HepG2 (cell line): ENCODE measurements around the gene SLC7A4. TPM values are rescaled to one million over a fixed set of nuclear protein-coding genes. Genes with fewer than 3 reads are reported as not detected.
"Not testable (repeated sequence)": the region's sequence is repeated elsewhere in the genome, so short reads cannot be mapped to it uniquely, and the experiment has no call there.

ENCODE experiments used
- ATAC-seq: fragments of 200-7000 bp; cut with Tn5 transposase; 3 replicates; pipeline ENCODE4 v1.9.1; 2020; ENCODE audit warnings: mild to moderate bottlenecking, moderate library complexity
- BruUV-seq: library from RNA; stranded (reverse); fragments of 400-500 nt; replicated peaks from 2 replicates; lab custom pipeline; 2021; lab: Mats Ljungman, UMichigan
- CTCF ChIA-PET: fragments of 300-600 bp; formaldehyde crosslinking; extraction: SDS; loops from one replicate; lab custom pipeline; 2021; ENCODE audit warnings: low total read pairs, inconsistent platforms, low intra/inter-chr PET ratio; lab: Yijun Ruan, JAX
- POLR2A ChIA-PET: fragments of 350-600 bp; sonication (Branson Sonifier 250); formaldehyde crosslinking; loops from one replicate; lab custom pipeline; 2020; ENCODE audit warnings: antibody characterized with exemption, inconsistent platforms; lab: Yijun Ruan, JAX
- DNase-seq: peaks from one replicate; pipeline ENCODE4 v3.0.0-alpha.2; 2015; ENCODE audit warnings: low spot score
- FAIRE-seq: peaks from 3 replicates; lab custom pipeline; 2011; peaks lifted over from hg19 to GRCh38; lab: Jason Lieb, UNC
- H2AFZ ChIP-seq: one replicate; pipeline ENCODE4 v1.6.1; 2011; ENCODE audit warnings: low read length, inconsistent platforms
- H3K27ac ChIP-seq: fragments of 300-600 bp; 3 replicates; pipeline ENCODE4 v1.8.0; 2011; ENCODE audit warnings: mixed run types, mild to moderate bottlenecking, mixed read lengths, low read length, inconsistent platforms; ENCODE audit not compliant: insufficient read depth; ENCODE audit errors: extremely low read length
- H3K27me3 ChIP-seq, 2 experiments: fragments of 200-600 bp in 1 of 2; 2 replicates in 1 of 2; 3 replicates in 1 of 2; pipeline versions ENCODE4 v1.6.0 to v1.8.0; 2011; ENCODE audit warnings: low read length in 2 of 2, mild to moderate bottlenecking in 2 of 2, moderate library complexity in 2 of 2, inconsistent platforms in 1 of 2; ENCODE audit not compliant: insufficient read depth in 2 of 2, control insufficient read depth in 1 of 2
- H3K36me3 ChIP-seq, 2 experiments: fragments of 200-600 bp in 1 of 2; replicated peaks in 1 of 2; 2 replicates in 1 of 2; 3 replicates in 1 of 2; pipeline versions ENCODE4 v1.5.1 to v1.8.0; 2011; ENCODE audit warnings: low read length in 2 of 2, inconsistent platforms in 1 of 2; ENCODE audit not compliant: insufficient read depth in 2 of 2, control insufficient read depth in 1 of 2
- H3K4me1 ChIP-seq: 2 replicates; pipeline ENCODE4 v1.5.1; 2012; ENCODE audit warnings: low read length, inconsistent platforms; ENCODE audit not compliant: insufficient read depth
- H3K4me2 ChIP-seq: 2 replicates; pipeline ENCODE4 v1.6.0; 2011; ENCODE audit warnings: low read depth, low read length, inconsistent platforms
- H3K4me3 ChIP-seq, 3 experiments: fragments of 200-600 bp in 1 of 3; sonication (generic), shearing (Covaris generic) in 1 of 3; replicated peaks in 1 of 3; 2 replicates each; pipeline ENCODE4 v1.5.1; 2011 to 2016; ENCODE audit warnings: low read length in 3 of 3, inconsistent platforms in 2 of 3, low read depth in 2 of 3, mild to moderate bottlenecking in 2 of 3, control low read depth in 1 of 3, mixed read lengths in 1 of 3; ENCODE audit not compliant: insufficient read depth in 1 of 3
- H3K79me2 ChIP-seq: one replicate; pipeline ENCODE4 v1.6.1; 2011; ENCODE audit warnings: low read length, inconsistent platforms; ENCODE audit not compliant: insufficient read depth
- H3K9ac ChIP-seq: 2 replicates; pipeline ENCODE4 v1.6.0; 2011; ENCODE audit warnings: mild to moderate bottlenecking, low read depth, low read length, inconsistent platforms; ENCODE audit not compliant: insufficient read depth
- H3K9me3 ChIP-seq: 2 replicates; pipeline ENCODE4 v1.5.1; 2012; ENCODE audit warnings: mild to moderate bottlenecking, low read length
- H4K20me1 ChIP-seq: 2 replicates; pipeline ENCODE4 v1.6.0; 2011; ENCODE audit warnings: inconsistent platforms, mild to moderate bottlenecking, low read length, moderate library complexity; ENCODE audit not compliant: insufficient read depth
- ATF7-NPFF ChIP-seq: sonication (generic); formaldehyde crosslinking; IDR thresholded peaks from 2 replicates; pipeline ENCODE4 v1.8.1; 2023; ENCODE audit warnings: mild to moderate bottlenecking, low read depth, missing genetic modification reagents, moderate library complexity
- FOXK1 ChIP-seq: sonication (generic); formaldehyde crosslinking; IDR thresholded peaks from 2 replicates; pipeline ENCODE4 v1.4.0; 2020; ENCODE audit warnings: low read depth, missing genetic modification reagents, borderline replicate concordance
- HMGXB3 ChIP-seq: sonication (generic); formaldehyde crosslinking; IDR thresholded peaks from 2 replicates; pipeline ENCODE4 v1.4.0; 2020; ENCODE audit warnings: missing genetic modification reagents, borderline replicate concordance
- REXO4 ChIP-seq: sonication (generic); formaldehyde crosslinking; IDR thresholded peaks from 2 replicates; pipeline ENCODE4 v1.8.0; 2022; ENCODE audit warnings: missing genetic modification reagents, mild to moderate bottlenecking, borderline replicate concordance
- ZBTB43 ChIP-seq: sonication (generic); formaldehyde crosslinking; conservative IDR thresholded peaks from 2 replicates; pipeline ENCODE4 v1.4.0; 2020; ENCODE audit warnings: missing genetic modification reagents
- ZNF644 ChIP-seq: IDR thresholded peaks from 2 replicates; pipeline ENCODE4 v1.6.1; 2016; ENCODE audit warnings: low read depth
- ZNF724P ChIP-seq: sonication (generic); formaldehyde crosslinking; IDR thresholded peaks from 2 replicates; pipeline ENCODE4 v1.8.0; 2022; ENCODE audit warnings: missing genetic modification reagents, borderline replicate concordance
- WGBS: methylation state at CpG from one replicate; pipeline ENCODE4 v1.1.6; 2017; ENCODE audit warnings: low lambda C conversion rate; 5-methylcytosine and 5-hydroxymethylcytosine counted together
- in situ Hi-C: cut with HindIII; loops from 2 replicates; pipeline ENCODE4 v1.10.0; 2017; ENCODE audit warnings: low pct_unique_long_range_greater_than_20kb; ENCODE audit not compliant: extremely low pct_ligation_motif_present
- intact Hi-C: fragments of 100-400 bp; cut with micrococcal nuclease; formaldehyde crosslinking; loops from one replicate; pipeline ENCODE4 v1.10.0; 2022; ENCODE audit not compliant: unreplicated experiment
- polyA plus RNA-seq, 8 experiments: library from polyadenylated mRNA; depleted of rRNA in 3 of 8; stranded (reverse) in 7 of 8; unstranded in 1 of 8; fragments of >200 nt; fragmentation: Illumina TruSeq in 4 of 8; extraction: Trizol in 4 of 8; gene quantifications; 2 replicates each; pipeline versions ENCODE4 v1.2.1 to v1.2.3, GENCODE V29; 2011 to 2016; ENCODE audit warnings: low read depth in 4 of 8, missing spikeins in 1 of 8, mixed read lengths in 1 of 8; ENCODE audit not compliant: insufficient read depth in 1 of 8
- total RNA-seq, 5 experiments: library from RNA; depleted of rRNA; stranded (reverse); fragments of >200 nt; fragmentation: Illumina TruSeq; extraction: Trizol; gene quantifications; 2 replicates each; pipeline ENCODE4 v1.2.3, GENCODE V29; 2016; ENCODE audit warnings: low read depth in 1 of 5

Gene SLC7A4
- total and polyA plus RNA-seq, 2 of the 13 experiments (the other 11 are each of a cell fraction or from before 2014, with no cell fraction given) = not detected

DNA sequence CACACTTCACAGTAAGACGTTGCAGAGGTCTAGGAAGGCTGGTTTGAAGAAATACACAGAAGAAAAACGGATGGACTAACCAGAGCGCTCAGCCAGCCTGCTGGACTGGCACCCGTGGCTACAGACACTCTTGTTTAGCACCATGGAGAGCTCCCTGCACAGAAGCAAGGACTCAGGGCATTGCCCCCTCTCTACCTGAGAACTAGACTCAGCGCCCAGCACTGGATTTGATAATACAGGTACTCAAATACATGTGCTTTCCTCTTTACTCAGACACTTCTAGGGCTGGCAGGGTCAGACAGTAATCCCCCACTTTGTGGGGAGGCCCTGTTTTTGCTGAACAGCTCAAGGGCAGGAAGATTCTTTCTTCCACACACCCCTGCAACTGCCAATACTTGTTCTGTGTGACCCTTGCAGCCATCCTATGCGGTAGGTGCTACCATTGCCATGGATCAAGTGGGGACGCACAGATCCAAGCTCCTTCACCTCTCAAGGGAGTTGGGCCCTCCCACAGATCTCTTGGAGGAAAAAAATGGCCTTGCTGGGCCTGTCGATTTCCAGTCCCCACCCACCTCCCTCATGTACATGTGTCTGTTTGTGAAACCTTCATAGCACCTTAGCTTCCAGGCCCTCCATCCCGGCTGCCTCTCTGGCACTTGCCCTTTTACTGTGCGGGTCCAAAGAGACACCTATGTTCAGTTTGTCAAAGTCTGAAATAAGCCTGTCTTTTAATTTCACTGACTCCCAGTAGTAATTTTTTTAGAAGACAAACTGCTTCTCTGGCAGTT, 22.5 kb downstream of the SLC7A4 start (continued):
- TF ChIP-seq REXO4 = no peak
- TF ChIP-seq HMGXB3 = peak; percentile 91
- peak; percentile 36; the same call in 1 of the 2 replicates for TF ChIP-seq ZNF644 (CRISPR knock-in tag)
- TF ChIP-seq ATF7-NPFF (CRISPR knock-in tag) = peak; percentile 65
- TF ChIP-seq FOXK1 (CRISPR knock-in tag) = peak; percentile 84; the same call in 1 of the 2 replicates
- TF ChIP-seq ZBTB43 (CRISPR knock-in tag) = peak; percentile 77; the same call in 1 of the 2 replicates
- peak; percentile 65; the same call in 1 of the 2 replicates for TF ChIP-seq ZNF724P (CRISPR knock-in tag)

DNA sequence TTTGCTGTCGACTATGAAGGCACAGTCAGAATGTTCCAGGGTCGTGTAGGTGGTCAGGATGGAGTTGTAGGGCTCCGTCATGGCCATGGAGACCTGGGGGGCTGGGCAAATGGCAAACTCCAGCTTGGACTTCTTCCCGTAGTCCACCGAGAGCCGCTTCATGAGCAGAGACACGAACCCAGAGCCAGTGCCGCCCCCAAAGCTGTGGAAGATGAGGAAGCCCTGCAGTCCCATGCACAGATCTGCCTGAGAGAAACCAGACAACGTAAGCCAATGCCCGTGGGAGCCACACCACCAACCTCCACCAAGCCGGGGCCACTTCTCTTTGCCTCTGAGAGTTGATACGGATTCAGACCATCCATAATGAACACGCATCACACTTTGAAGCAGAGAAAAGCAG, 23.2 kb downstream of the SLC7A4 start:
- H3K36me3 ChIP-seq, H3K9ac ChIP-seq, in situ Hi-C loops, ATAC-seq, H3K9me3 ChIP-seq, H2AFZ ChIP-seq, H3K79me2 ChIP-seq, CTCF ChIA-PET, BruUV-seq, DNase-seq, H3K27me3 ChIP-seq, H3K4me2 ChIP-seq, intact Hi-C loops, H3K27ac ChIP-seq, H3K4me3 ChIP-seq, H4K20me1 ChIP-seq, FAIRE-seq, POLR2A ChIA-PET: not testable (repeated sequence)
- WGBS = 57% methylated on average over 5 of the region's 13 CpGs
- H3K4me1 ChIP-seq = peaks cover 14% of the 10 kb centered on the region
